22Rv1 (cell line): Measurements from ENCODE around the gene PRDM16.

Source experiments
- H3K27ac ChIP-seq: fragments of 450-650 bp; 2 replicates; pipeline ENCODE4 v1.5.1; 2017
- CTCF ChIP-seq: fragments of 450-650 bp; IDR thresholded peaks from 2 replicates; pipeline ENCODE4 v1.5.1; 2017; ENCODE audit warnings: mild to moderate bottlenecking
- ZFX ChIP-seq: fragments of 450-650 bp; IDR thresholded peaks from 2 replicates; pipeline ENCODE4 v1.6.1; 2017; ENCODE audit warnings: antibody characterized with exemption, borderline replicate concordance

PRDM16 gene

GRCh38 chr1:3474016-3474415, 405.0 kb downstream of the PRDM16 start:
- TF ChIP-seq ZFX (no peak), CTCF (no peak)
- H3K27ac ChIP-seq, result no peak overlapping the region

DNA sequence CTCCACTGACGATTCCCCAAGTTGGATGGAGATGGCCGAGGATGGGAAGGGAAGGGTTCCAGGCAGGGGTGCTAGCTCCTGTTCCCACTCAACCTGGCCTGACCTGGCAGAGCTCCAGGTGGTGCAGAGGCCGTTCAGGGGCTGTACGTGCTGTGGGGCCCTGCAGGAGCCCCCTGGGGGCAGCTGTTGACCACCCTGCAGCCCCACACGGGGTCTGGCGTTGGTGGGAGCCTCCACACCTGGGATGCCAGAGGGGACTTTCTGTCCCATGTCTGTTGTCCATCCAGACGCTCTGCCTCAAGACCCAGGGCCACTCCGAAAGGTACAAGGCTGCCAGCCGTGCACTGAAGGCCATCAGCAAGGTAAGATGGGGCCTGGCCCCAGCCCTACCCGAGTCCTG, 405.4 kb downstream of the PRDM16 start:
- H3K27ac ChIP-seq, result no peak overlapping the region
- TF ChIP-seq ZFX, result no peak
- TF ChIP-seq CTCF, result no peak

- no peak overlapping the region for H3K27ac ChIP-seq
- TF ChIP-seq CTCF (no peak), ZFX (no peak)
Observed at GRCh38 chr1:3475839-3476573, 407.0 kb downstream of the PRDM16 start.

DNA sequence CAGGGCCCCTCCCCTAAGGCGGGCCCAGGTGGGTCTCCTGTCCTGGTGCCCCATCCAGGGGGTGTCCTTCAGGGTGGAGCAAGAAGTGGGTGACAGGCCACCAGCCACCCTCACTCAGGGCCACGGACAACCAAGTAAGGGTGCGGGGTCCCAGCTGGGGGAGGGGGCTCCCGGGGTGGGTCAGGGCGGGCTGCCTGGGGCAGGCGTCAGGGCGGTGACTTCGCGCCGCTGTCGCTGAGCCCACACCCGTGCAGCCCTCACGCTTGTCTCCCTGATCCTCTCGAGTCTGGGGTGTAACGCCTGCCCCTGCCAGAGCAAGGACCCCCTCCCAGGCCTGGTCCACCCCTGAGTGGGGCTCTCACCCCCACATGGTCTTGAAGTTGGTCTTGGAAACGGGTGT, 407.7 kb downstream of the PRDM16 start:
- TF ChIP-seq ZFX, result no peak
- TF ChIP-seq CTCF, result no peak
- H3K27ac ChIP-seq, result no peak overlapping the region

GRCh38 chr1:3477241-3477995, 408.4 kb downstream of the PRDM16 start:
- H3K27ac ChIP-seq, result peak overlapping the region; percentile 55
- no peak for TF ChIP-seq CTCF
- TF ChIP-seq ZFX, result no peak

DNA sequence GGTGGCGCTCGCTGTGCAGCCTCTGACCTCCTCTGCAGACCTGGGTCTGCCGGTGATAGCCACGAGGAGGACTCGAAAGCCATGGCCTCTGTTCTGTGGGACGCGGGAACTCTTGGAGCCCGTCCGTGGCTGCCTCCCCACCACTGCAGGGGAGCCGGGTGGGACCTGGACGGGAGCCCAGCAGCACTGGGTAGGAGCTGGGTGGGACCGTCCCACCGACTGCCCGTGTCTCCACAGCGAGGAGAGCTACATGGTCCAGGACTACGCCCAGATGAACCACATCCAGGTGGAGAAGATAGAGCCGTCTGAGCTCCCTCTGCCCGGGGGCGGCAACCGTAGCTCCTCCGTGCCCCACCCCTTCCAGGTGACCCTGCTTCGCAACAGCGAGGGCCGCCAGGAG, 409.2 kb downstream of the PRDM16 start:
- TF ChIP-seq ZFX (no peak), CTCF (no peak)
- H3K27ac ChIP-seq, result peak overlapping the region; percentile 55
